ENCODE results near the gene WDFY3.

Gene WDFY3

GRCh38 chr4:84727491-84727890 is 239.0 kb downstream of the WDFY3 start:
- H3K36me3 ChIP-seq (ENCODE audit: control insufficient read depth, insufficient read depth, low read length), result no peaks in the 10 kb centered on the region
- H3K4me1 ChIP-seq (ENCODE audit: control insufficient read depth, insufficient read depth, low read length), result no peaks in the 10 kb centered on the region
- H3K9me3 ChIP-seq (ENCODE audit: control insufficient read depth, insufficient read depth, low read length), result no peaks in the 10 kb centered on the region
- H3K9ac ChIP-seq (ENCODE audit: low read depth, low read length), result no peak overlapping the region
- H3K4me3 ChIP-seq (ENCODE audit: low read depth, low read length), result no peak overlapping the region
- H3K27me3 ChIP-seq (ENCODE audit: control insufficient read depth, insufficient read depth, low read length), result no peaks in the 10 kb centered on the region

GRCh38 chr4:84726356-84726755 is 240.1 kb downstream of the WDFY3 start:
- no peaks in the 10 kb centered on the region for H3K9me3 ChIP-seq (ENCODE audit: control insufficient read depth, insufficient read depth, low read length)
- no peak overlapping the region for H3K4me3 ChIP-seq (ENCODE audit: low read depth, low read length)
- no peaks in the 10 kb centered on the region for H3K27me3 ChIP-seq (ENCODE audit: control insufficient read depth, insufficient read depth, low read length)
- H3K36me3 ChIP-seq (ENCODE audit: control insufficient read depth, insufficient read depth, low read length), result peaks cover under 1% of the 10 kb centered on the region
- H3K9ac ChIP-seq (ENCODE audit: low read depth, low read length), result no peak overlapping the region
- no peaks in the 10 kb centered on the region for H3K4me1 ChIP-seq (ENCODE audit: control insufficient read depth, insufficient read depth, low read length)

GRCh38 chr4:84722720-84723119 is 243.8 kb downstream of the WDFY3 start:
- no peaks in the 10 kb centered on the region for H3K4me1 ChIP-seq (ENCODE audit: control insufficient read depth, insufficient read depth, low read length)
- no peak overlapping the region for H3K9ac ChIP-seq (ENCODE audit: low read depth, low read length)
- no peaks in the 10 kb centered on the region for H3K27me3 ChIP-seq (ENCODE audit: control insufficient read depth, insufficient read depth, low read length)
- H3K9me3 ChIP-seq (ENCODE audit: control insufficient read depth, insufficient read depth, low read length), result no peaks in the 10 kb centered on the region
- H3K36me3 ChIP-seq (ENCODE audit: control insufficient read depth, insufficient read depth, low read length), result peaks cover 4% of the 10 kb centered on the region
- no peak overlapping the region for H3K4me3 ChIP-seq (ENCODE audit: low read depth, low read length)

- H3K36me3 ChIP-seq (ENCODE audit: control insufficient read depth, insufficient read depth, low read length), result peaks cover 6% of the 10 kb centered on the region
- H3K27me3 ChIP-seq (ENCODE audit: control insufficient read depth, insufficient read depth, low read length), result no peaks in the 10 kb centered on the region
- H3K9me3 ChIP-seq (ENCODE audit: control insufficient read depth, insufficient read depth, low read length), result no peaks in the 10 kb centered on the region
- no peaks in the 10 kb centered on the region for H3K4me1 ChIP-seq (ENCODE audit: control insufficient read depth, insufficient read depth, low read length)
- no peak overlapping the region for H3K4me3 ChIP-seq (ENCODE audit: low read depth, low read length)
- H3K9ac ChIP-seq (ENCODE audit: low read depth, low read length), result no peak overlapping the region
Observed at GRCh38 chr4:84719115-84719514, 247.4 kb downstream of the WDFY3 start.

- no peak overlapping the region for H3K4me3 ChIP-seq (ENCODE audit: low read depth, low read length)
- H3K36me3 ChIP-seq (ENCODE audit: control insufficient read depth, insufficient read depth, low read length), result peaks cover 6% of the 10 kb centered on the region
- H3K9ac ChIP-seq (ENCODE audit: low read depth, low read length), result no peak overlapping the region
- no peaks in the 10 kb centered on the region for H3K9me3 ChIP-seq (ENCODE audit: control insufficient read depth, insufficient read depth, low read length)
- H3K4me1 ChIP-seq (ENCODE audit: control insufficient read depth, insufficient read depth, low read length), result no peaks in the 10 kb centered on the region
- no peaks in the 10 kb centered on the region for H3K27me3 ChIP-seq (ENCODE audit: control insufficient read depth, insufficient read depth, low read length)
Observed at GRCh38 chr4:84718699-84719098, 247.8 kb downstream of the WDFY3 start.

GRCh38 chr4:84710548-84710947 is 255.9 kb downstream of the WDFY3 start:
- H3K4me1 ChIP-seq (ENCODE audit: control insufficient read depth, insufficient read depth, low read length), result no peaks in the 10 kb centered on the region
- no peak overlapping the region for H3K9ac ChIP-seq (ENCODE audit: low read depth, low read length)
- H3K36me3 ChIP-seq (ENCODE audit: control insufficient read depth, insufficient read depth, low read length), result no peaks in the 10 kb centered on the region
- no peaks in the 10 kb centered on the region for H3K27me3 ChIP-seq (ENCODE audit: control insufficient read depth, insufficient read depth, low read length)
- H3K4me3 ChIP-seq (ENCODE audit: low read depth, low read length), result no peak overlapping the region
- no peaks in the 10 kb centered on the region for H3K9me3 ChIP-seq (ENCODE audit: control insufficient read depth, insufficient read depth, low read length)

- Histone ChIP-seq H3K27me3 (ENCODE audit: control insufficient read depth, insufficient read depth, low read length) (no peaks in the 10 kb centered on the region), H3K9me3 (ENCODE audit: control insufficient read depth, insufficient read depth, low read length) (no peaks in the 10 kb centered on the region), H3K4me3 (ENCODE audit: low read depth, low read length) (no peak overlapping the region), H3K4me1 (ENCODE audit: control insufficient read depth, insufficient read depth, low read length) (no peaks in the 10 kb centered on the region), H3K9ac (ENCODE audit: low read depth, low read length) (no peak overlapping the region), H3K36me3 (ENCODE audit: control insufficient read depth, insufficient read depth, low read length) (no peaks in the 10 kb centered on the region)
Observed at GRCh38 chr4:84708406-84709135, 257.9 kb downstream of the WDFY3 start.

GRCh38 chr4:84706286-84706685 is 260.2 kb downstream of the WDFY3 start:
- no peak overlapping the region for H3K4me3 ChIP-seq (ENCODE audit: low read depth, low read length)
- H3K36me3 ChIP-seq (ENCODE audit: control insufficient read depth, insufficient read depth, low read length), result no peaks in the 10 kb centered on the region
- H3K4me1 ChIP-seq (ENCODE audit: control insufficient read depth, insufficient read depth, low read length), result no peaks in the 10 kb centered on the region
- H3K27me3 ChIP-seq (ENCODE audit: control insufficient read depth, insufficient read depth, low read length), result no peaks in the 10 kb centered on the region
- no peaks in the 10 kb centered on the region for H3K9me3 ChIP-seq (ENCODE audit: control insufficient read depth, insufficient read depth, low read length)
- no peak overlapping the region for H3K9ac ChIP-seq (ENCODE audit: low read depth, low read length)

GRCh38 chr4:84699001-84699671 is 267.4 kb downstream of the WDFY3 start:
- Histone ChIP-seq H3K36me3 (ENCODE audit: control insufficient read depth, insufficient read depth, low read length) (peaks cover 15% of the 10 kb centered on the region), H3K4me1 (ENCODE audit: control insufficient read depth, insufficient read depth, low read length) (no peaks in the 10 kb centered on the region), H3K27me3 (ENCODE audit: control insufficient read depth, insufficient read depth, low read length) (no peaks in the 10 kb centered on the region), H3K4me3 (ENCODE audit: low read depth, low read length) (no peak overlapping the region), H3K9ac (ENCODE audit: low read depth, low read length) (no peak overlapping the region), H3K9me3 (ENCODE audit: control insufficient read depth, insufficient read depth, low read length) (no peaks in the 10 kb centered on the region)

- no peak overlapping the region for H3K4me3 ChIP-seq (ENCODE audit: low read depth, low read length)
- H3K36me3 ChIP-seq (ENCODE audit: control insufficient read depth, insufficient read depth, low read length), result peaks cover 15% of the 10 kb centered on the region
- H3K9ac ChIP-seq (ENCODE audit: low read depth, low read length), result no peak overlapping the region
- no peaks in the 10 kb centered on the region for H3K9me3 ChIP-seq (ENCODE audit: control insufficient read depth, insufficient read depth, low read length)
- H3K4me1 ChIP-seq (ENCODE audit: control insufficient read depth, insufficient read depth, low read length), result no peaks in the 10 kb centered on the region
- no peaks in the 10 kb centered on the region for H3K27me3 ChIP-seq (ENCODE audit: control insufficient read depth, insufficient read depth, low read length)
Observed at GRCh38 chr4:84697615-84698201, 268.8 kb downstream of the WDFY3 start.

- H3K36me3 ChIP-seq (ENCODE audit: control insufficient read depth, insufficient read depth, low read length), result peaks cover 15% of the 10 kb centered on the region
- no peak overlapping the region for H3K4me3 ChIP-seq (ENCODE audit: low read depth, low read length)
- no peaks in the 10 kb centered on the region for H3K9me3 ChIP-seq (ENCODE audit: control insufficient read depth, insufficient read depth, low read length)
- no peak overlapping the region for H3K9ac ChIP-seq (ENCODE audit: low read depth, low read length)
- no peaks in the 10 kb centered on the region for H3K27me3 ChIP-seq (ENCODE audit: control insufficient read depth, insufficient read depth, low read length)
- no peaks in the 10 kb centered on the region for H3K4me1 ChIP-seq (ENCODE audit: control insufficient read depth, insufficient read depth, low read length)
Observed at GRCh38 chr4:84697159-84697558, 269.3 kb downstream of the WDFY3 start.

GRCh38 chr4:84691800-84692199 is 274.7 kb downstream of the WDFY3 start:
- Histone ChIP-seq H3K27me3 (ENCODE audit: control insufficient read depth, insufficient read depth, low read length) (no peaks in the 10 kb centered on the region), H3K36me3 (ENCODE audit: control insufficient read depth, insufficient read depth, low read length) (peaks cover 9% of the 10 kb centered on the region), H3K4me1 (ENCODE audit: control insufficient read depth, insufficient read depth, low read length) (no peaks in the 10 kb centered on the region), H3K9ac (ENCODE audit: low read depth, low read length) (no peak overlapping the region), H3K9me3 (ENCODE audit: control insufficient read depth, insufficient read depth, low read length) (no peaks in the 10 kb centered on the region), H3K4me3 (ENCODE audit: low read depth, low read length) (no peak overlapping the region)
